Subcutaneous abdominal adipose tissue (tissue), 5 donors: ENCODE measurements around the gene CACNA2D3.

Experiments
- H3K27ac ChIP-seq: one replicate; pipeline ENCODE4 v1.7.0; 2013; ENCODE audit warnings: low read depth, mild to moderate bottlenecking, inconsistent platforms, low read length, moderate library complexity
- H3K27me3 ChIP-seq, 5 donors: one replicate each; pipeline ENCODE4 v1.7.0; 2013; ENCODE audit warnings: low read length in 5 of 5, inconsistent platforms in 1 of 5; ENCODE audit not compliant: control insufficient read depth in 5 of 5, insufficient read depth in 4 of 5
- H3K36me3 ChIP-seq, 5 donors: one replicate each; pipeline ENCODE4 v1.7.0; 2013; ENCODE audit warnings: low read length in 5 of 5; ENCODE audit not compliant: control insufficient read depth in 5 of 5, insufficient read depth in 5 of 5
- H3K4me1 ChIP-seq, 5 donors: one replicate each; pipeline ENCODE4 v1.7.0; 2013; ENCODE audit warnings: low read length in 5 of 5, mild to moderate bottlenecking in 3 of 5, moderate library complexity in 1 of 5; ENCODE audit not compliant: control insufficient read depth in 5 of 5, insufficient read depth in 5 of 5
- H3K4me3 ChIP-seq, 5 donors: one replicate each; pipeline ENCODE4 v1.7.0; 2013; ENCODE audit warnings: low read length in 5 of 5, low read depth in 1 of 5
- H3K9ac ChIP-seq, 5 donors: one replicate each; pipeline ENCODE4 v1.7.0; 2013; ENCODE audit warnings: low read length in 5 of 5, mild to moderate bottlenecking in 4 of 5, moderate library complexity in 3 of 5
- H3K9me3 ChIP-seq, 5 donors: one replicate each; pipeline ENCODE4 v1.7.0; 2013; ENCODE audit warnings: low read length in 5 of 5; ENCODE audit not compliant: control insufficient read depth in 5 of 5
- donor health status: healthy.
- donor health status: healthy.
- donor health status: healthy.
- donor health status: healthy.
- donor health status: healthy.

Gene CACNA2D3

GRCh38 chr3:54494209-54494608 is 371.9 kb downstream of the CACNA2D3 start:
- H3K27ac ChIP-seq, result no peak overlapping the region
- H3K9me3 ChIP-seq, result peaks cover 0 to 11% (median 0%) of the 10 kb centered on the region in 5 donors
- H3K4me3 ChIP-seq, result no peak overlapping the region
- no peaks in the 10 kb centered on the region for H3K4me1 ChIP-seq
- no peak overlapping the region for H3K9ac ChIP-seq
- no peaks in the 10 kb centered on the region for H3K27me3 ChIP-seq
- no peaks in the 10 kb centered on the region for H3K36me3 ChIP-seq

GRCh38 chr3:54506603-54507002 is 384.3 kb downstream of the CACNA2D3 start:
- Histone ChIP-seq H3K36me3 (no peaks in the 10 kb centered on the region), H3K4me1 (no peaks in the 10 kb centered on the region), H3K27me3 (no peaks in the 10 kb centered on the region), H3K27ac (no peak overlapping the region), H3K9me3 (peaks cover 0 to 4% (median 0%) of the 10 kb centered on the region in 5 donors), H3K4me3 (no peak overlapping the region), H3K9ac (no peak overlapping the region)

- Histone ChIP-seq H3K9ac (no peak overlapping the region), H3K4me1 (no peaks in the 10 kb centered on the region), H3K4me3 (no peak overlapping the region), H3K36me3 (no peaks in the 10 kb centered on the region), H3K27me3 (no peaks in the 10 kb centered on the region), H3K27ac (no peak overlapping the region), H3K9me3 (peaks cover 0 to 4% (median 0%) of the 10 kb centered on the region in 5 donors)
Measured at GRCh38 chr3:54507876-54508460, 385.6 kb downstream of the CACNA2D3 start.

- no peaks in the 10 kb centered on the region for H3K4me1 ChIP-seq
- H3K27me3 ChIP-seq, result no peaks in the 10 kb centered on the region
- no peak overlapping the region for H3K27ac ChIP-seq
- no peak overlapping the region for H3K4me3 ChIP-seq
- peaks cover 0 to 4% (median 0%) of the 10 kb centered on the region in 5 donors for H3K9me3 ChIP-seq
- H3K36me3 ChIP-seq, result no peaks in the 10 kb centered on the region
- H3K9ac ChIP-seq, result no peak overlapping the region
Measured at GRCh38 chr3:54510506-54510905, 388.2 kb downstream of the CACNA2D3 start.

GRCh38 chr3:54511766-54512365 is 389.5 kb downstream of the CACNA2D3 start:
- peaks cover 0 to 4% (median 0%) of the 10 kb centered on the region in 5 donors for H3K9me3 ChIP-seq
- no peak overlapping the region for H3K9ac ChIP-seq

GRCh38 chr3:54514006-54514405 is 391.7 kb downstream of the CACNA2D3 start:
- H3K9ac ChIP-seq, result no peak overlapping the region
- H3K4me3 ChIP-seq, result no peak overlapping the region
- no peaks in the 10 kb centered on the region for H3K27me3 ChIP-seq
- no peak overlapping the region for H3K27ac ChIP-seq
- H3K4me1 ChIP-seq, result no peaks in the 10 kb centered on the region
- no peaks in the 10 kb centered on the region for H3K36me3 ChIP-seq
- peaks cover 0 to 8% (median 0%) of the 10 kb centered on the region in 5 donors for H3K9me3 ChIP-seq

More at GRCh38 chr3:54511766-54512365, 389.5 kb downstream of the CACNA2D3 start:
- no peak overlapping the region for H3K27ac ChIP-seq
- no peaks in the 10 kb centered on the region for H3K36me3 ChIP-seq
- no peaks in the 10 kb centered on the region for H3K4me1 ChIP-seq
- no peaks in the 10 kb centered on the region for H3K27me3 ChIP-seq
- H3K4me3 ChIP-seq, result no peak overlapping the region

- Histone ChIP-seq H3K27ac (no peak overlapping the region), H3K9me3 (peaks cover 0 to 8% (median 0%) of the 10 kb centered on the region in 5 donors), H3K9ac (no peak overlapping the region), H3K4me1 (no peaks in the 10 kb centered on the region), H3K4me3 (no peak overlapping the region), H3K36me3 (no peaks in the 10 kb centered on the region), H3K27me3 (no peaks in the 10 kb centered on the region)
Measured at GRCh38 chr3:54514416-54514815, 392.1 kb downstream of the CACNA2D3 start.

- Histone ChIP-seq H3K27ac (no peak overlapping the region), H3K4me1 (no peaks in the 10 kb centered on the region), H3K9ac (no peak overlapping the region), H3K27me3 (no peaks in the 10 kb centered on the region), H3K9me3 (peaks cover 0 to 8% (median 0%) of the 10 kb centered on the region in 5 donors), H3K36me3 (no peaks in the 10 kb centered on the region), H3K4me3 (no peak overlapping the region)
Measured at GRCh38 chr3:54515441-54516213, 393.3 kb downstream of the CACNA2D3 start.

- no peak overlapping the region for H3K27ac ChIP-seq
- no peaks in the 10 kb centered on the region for H3K27me3 ChIP-seq
- H3K4me1 ChIP-seq, result no peaks in the 10 kb centered on the region
- peaks cover 0 to 5% (median 1%) of the 10 kb centered on the region in 5 donors for H3K9me3 ChIP-seq
- no peak overlapping the region for H3K9ac ChIP-seq
- no peak overlapping the region for H3K4me3 ChIP-seq
- no peaks in the 10 kb centered on the region for H3K36me3 ChIP-seq
Measured at GRCh38 chr3:54517424-54517823, 395.1 kb downstream of the CACNA2D3 start.

- Histone ChIP-seq H3K36me3 (no peaks in the 10 kb centered on the region), H3K9ac (no peak overlapping the region), H3K27ac (no peak overlapping the region), H3K4me3 (no peak overlapping the region), H3K9me3 (peaks cover 0 to 6% (median 4%) of the 10 kb centered on the region in 5 donors), H3K27me3 (no peaks in the 10 kb centered on the region), H3K4me1 (no peaks in the 10 kb centered on the region)
Measured at GRCh38 chr3:54518011-54518675, 395.8 kb downstream of the CACNA2D3 start.
